CD1c-positive myeloid dendritic cell (primary cell): ENCODE data around the gene RAPGEF3.
A peak's percentile ranks its signal among the peaks of the same experiment; 100 is the strongest.

Experiments
- DNase-seq: peaks from one replicate; pipeline ENCODE4 v3.0.0-alpha.2; 2016; ENCODE audit errors: extremely low spot score

Gene RAPGEF3

DNA sequence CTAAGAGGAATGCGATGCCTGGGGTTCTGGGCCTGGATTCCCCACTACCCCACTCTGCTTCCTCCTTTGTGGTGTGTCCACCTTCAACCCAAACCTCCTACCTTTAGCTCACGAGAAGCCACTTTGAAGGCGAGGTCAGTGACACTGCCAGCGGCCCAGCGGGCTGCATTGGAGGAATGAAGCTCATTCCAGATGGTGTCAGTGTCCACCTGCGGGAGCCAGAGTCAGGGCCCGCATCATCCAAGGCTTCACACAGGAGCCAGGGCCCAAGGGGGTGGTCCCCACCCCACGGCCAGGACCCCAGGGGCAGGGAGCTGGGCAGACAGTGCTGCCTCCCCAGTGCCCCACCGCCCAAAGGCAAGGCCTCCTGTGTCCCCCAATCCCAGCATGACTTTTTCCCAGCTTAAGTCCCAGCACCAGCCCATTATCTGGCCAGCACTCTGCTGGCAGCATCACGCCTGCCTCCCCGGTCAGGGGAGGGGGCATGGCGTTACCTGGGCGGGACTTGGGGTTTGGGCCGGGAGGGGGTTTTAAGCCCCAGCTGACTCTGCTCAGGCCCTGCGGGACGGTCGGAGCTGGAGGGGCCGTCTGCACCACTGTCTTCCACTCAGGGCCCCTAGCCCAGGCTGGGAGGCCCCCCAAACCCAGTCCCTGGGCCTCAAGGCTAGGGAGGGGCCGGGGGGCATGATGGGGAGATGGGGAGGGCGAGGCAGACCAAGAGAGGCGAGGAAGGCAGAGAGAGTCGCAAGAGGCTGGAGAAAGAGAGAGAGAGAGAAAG lies 31.2 kb upstream of the RAPGEF3 start:
- DNase-seq = no peak

DNA sequence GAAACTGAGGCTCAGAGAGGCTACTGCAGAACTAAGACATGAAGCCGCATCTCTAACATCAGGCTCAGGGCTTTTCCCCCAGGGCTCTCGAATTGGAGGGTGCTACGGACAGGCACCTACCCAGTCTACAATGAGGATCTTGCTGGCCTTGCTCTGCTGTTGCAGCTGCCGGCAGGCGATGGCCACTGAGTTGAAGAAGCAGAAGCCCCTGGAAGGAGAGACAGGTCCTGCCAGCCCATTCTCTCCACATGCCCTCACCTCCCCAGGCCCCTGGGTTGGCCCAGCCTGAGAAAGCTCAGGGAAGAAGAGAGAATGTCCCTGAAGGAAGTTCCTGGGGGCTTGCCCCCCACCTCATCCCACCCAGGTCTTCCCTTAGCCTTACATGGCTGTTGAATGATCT lies 30.5 kb upstream of the RAPGEF3 start:
- DNase-seq = no peak

DNA sequence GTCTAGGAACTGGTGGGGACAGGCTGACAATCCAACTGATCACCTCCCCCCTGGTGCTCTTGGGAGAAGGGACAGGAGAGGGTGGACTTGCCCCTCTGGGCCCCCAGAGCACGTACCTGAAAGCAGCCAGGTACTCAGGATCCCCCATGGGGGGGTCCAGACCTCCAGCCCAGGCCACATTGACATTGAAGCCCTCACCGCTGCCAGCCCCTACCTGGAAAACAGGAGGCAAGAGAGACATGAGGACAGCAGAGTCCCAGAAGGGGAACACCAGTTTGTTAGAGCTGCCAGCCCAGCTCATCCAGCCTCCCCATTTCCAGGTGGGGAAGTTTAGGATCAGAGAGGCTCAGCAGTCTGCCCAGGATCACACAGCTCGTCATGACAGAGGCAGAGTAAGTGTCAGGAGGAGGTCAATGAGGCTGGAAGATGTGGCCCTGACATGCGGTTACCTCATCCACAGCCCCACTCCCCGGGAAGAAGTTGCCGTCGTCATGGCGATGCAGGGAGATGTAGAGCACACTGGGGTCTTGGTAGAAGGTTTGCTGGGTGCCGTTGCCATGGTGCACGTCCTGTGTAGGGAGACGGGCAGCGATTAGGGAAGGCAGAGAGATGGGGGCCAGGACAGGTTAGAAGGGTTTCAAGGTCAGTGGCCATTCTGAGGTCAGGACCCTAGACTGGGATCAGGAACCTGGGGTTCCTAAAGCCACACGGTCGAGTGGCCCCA lies 29.1 kb upstream of the RAPGEF3 start:
- no peak for DNase-seq

- no peak for DNase-seq
These were observed 28.1 kb upstream of the RAPGEF3 start for GRCh38 chr12:47786662-47787280.

- DNase-seq = no peak
These were observed 27.4 kb upstream of the RAPGEF3 start for GRCh38 chr12:47785887-47786661.

DNA sequence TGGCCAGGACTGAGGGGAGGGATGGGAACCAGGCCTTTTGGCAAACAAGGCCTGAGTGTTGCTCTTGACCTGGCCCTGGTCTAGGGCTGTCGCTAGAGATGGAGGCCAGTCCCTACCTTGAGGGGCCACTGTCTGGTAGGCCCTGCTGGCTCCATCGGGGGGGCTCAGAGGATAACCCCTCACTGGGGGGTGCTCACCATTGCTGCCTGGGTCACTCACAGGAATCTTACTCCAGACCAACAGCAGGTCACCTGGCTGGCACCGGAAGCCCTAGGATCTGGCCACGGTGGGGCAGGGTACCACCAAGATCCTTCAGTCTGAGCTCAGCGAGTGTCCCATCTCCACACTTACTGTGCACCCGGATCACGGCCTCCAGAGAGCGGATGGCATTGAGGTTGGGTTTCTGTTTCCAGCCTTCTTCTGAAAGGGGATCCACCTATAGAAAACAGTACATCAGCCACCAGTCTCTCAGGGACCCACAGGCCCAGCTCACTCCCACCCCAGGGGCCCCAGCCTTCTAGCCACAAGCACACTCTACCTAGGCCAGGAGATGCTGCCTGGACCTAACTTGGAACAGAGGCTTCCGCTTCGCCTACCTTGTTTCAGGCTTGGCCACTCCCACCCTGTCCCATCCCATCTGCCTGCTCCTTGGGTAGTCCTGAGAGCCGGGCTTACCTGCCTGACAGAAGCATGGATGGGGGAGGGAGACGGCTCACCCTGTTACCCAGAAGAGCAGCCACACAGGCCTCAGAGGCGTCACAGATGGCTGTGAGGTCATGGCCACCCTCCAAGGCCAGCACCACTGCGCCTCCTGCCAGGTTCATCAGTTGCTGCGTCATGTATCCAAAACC lies 26.6 kb upstream of the RAPGEF3 start:
- no peak for DNase-seq

DNA sequence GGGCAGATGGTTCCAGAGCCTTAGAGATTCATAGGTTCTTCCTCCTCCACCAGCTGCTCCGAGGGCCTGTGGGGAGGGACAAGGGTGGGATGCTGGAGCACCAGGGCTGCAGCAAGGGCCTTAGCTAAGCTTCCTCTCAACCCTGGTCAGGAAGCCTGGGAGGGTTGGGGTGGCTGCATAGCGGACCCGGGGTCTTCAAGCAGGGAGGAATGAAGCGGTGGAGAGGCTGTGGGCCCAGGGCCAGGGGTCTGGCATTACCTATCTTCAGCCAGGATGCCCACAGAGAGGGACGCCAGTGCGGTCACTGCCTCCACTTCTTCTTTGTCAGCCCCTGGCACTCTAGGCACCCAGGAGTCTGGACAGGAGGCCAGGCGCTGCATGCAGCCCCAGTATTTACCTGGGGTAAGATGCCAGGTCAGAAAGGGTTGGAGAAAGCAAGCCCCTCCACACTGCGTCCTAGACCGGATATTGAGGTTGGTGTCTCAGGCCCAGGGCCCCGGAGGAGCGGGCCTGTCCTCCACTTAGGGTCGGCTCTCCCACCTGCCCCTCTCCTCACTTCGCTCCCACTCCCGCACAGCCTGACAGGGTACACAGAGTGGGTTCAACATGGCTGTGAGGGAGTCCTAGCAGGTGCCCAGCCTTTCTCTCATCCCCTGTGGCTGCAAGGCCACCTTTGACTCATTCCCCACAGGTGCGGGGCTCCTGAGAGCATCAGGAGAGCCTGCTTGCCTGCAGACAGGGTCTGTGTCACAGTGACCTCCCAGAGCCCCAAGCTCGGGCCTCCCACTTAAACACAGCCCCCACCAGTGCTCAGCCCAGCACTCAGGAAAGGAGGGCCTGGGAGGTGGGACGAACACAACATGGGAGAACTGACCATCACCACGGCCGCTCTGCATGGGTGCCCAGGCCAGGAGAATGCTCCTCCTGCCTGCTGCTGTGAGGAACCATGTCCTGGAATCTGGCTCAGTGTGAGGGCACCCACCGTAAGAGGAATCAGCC lies 25.4 kb upstream of the RAPGEF3 start:
- no peak for DNase-seq

DNA sequence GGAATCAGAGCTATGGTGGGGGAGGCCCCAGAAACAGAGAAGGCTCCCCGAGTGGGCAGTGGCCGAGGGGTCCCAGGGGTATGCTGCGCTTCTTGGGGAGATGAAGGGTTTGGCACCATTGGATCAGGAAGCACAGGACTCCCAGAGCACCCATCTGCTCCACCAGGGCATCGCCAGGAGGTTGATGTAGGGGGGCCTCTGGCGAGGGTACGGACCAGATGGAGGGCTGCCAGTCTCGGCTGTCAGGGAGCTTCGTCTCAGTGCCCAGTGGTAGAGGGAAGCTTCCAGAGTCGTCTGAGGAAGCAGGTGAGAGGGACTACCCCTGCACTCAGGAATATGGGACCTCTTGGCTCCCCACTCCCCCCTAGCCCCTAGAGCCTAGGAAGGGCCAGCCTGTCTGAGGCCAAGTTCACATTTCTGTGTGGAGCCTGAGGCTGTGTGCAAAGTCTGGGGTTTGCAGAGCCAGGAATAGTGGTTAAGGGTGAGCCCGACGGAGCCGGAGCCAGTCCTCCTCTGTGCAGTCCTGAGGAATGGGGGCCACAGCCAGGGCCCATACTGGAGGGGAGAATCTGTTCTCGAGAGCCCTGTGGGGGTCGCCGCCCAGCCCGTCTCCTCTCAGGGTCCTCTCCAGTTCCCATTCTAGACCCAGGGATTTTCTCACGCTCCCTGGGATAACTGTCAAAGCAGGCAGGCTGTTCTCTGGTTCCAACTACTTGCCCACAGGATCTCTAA lies 24.5 kb upstream of the RAPGEF3 start:
- DNase-seq = no peak

- DNase-seq = no peak
These were observed 23.7 kb upstream of the RAPGEF3 start for GRCh38 chr12:47782372-47782770.

DNA sequence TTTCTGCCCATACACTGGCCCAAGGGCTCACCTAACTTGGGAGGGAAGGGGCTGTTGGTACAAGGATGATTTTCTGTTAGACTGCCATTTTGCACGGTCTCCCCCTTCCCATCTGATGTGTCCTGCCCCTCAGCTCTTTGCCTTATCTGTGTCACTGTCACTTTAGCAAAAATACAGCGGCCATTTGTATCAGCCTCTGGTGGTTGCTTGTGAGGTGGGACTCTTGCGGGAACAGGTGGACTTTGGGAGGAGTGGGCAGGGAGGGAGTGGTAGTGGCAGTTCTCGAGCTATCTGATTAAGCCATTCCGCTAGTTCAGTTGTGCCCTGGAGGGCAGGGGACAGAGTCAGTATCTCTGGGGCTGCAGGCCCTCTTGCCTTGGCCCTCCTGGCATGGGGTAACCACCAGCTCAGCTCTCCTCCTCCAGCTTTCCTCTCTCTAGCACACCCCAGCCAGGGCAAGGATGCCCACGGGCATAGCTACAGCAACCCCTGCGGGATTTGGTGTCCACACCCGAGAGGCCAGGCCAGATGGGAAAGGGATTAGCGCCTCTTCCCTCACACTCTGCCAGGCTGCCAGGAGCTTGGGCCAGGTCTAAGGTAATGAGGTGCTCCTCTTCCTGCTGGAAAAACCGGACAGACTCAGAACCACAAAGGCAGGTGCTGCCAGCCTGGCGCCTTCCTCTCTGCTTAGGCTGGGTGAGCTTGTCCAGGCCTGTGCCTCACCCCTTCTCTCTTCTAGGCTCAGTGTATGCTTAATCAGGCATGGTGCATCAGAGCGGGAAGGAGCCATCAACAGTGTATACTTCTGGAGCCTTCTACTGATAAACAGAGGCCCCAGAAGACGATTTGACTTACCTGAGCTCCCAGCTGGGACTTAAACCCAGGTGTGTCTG lies 23.0 kb upstream of the RAPGEF3 start:
- DNase-seq = no peak

DNA sequence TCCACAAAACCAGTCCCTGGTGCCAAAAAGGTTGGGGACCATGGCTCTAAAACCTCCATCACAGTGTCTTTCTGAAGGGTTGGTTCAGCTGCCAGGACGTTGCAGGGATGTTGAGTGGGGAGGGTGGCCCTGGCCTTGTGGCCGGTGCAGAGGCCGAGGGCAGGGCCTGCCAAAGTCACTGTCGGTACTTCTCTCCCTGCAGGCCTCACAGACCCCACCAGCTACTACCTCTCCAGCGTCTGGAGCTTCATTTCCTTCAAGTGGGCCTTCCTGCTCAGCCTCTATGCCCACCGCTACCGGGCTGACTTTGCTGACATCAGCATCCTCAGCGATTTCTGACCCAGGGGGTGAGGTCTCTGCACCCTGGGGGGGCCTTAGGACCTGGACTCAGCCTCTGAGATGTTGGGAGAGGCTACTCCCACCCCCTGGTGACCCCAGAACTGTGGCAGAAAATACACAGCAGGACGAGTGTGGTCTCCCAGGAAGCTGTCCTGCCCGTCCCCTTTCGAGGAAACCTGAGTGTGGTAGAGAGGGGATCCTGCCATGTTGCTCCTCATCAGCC lies 21.3 kb upstream of the RAPGEF3 start:
- no peak for DNase-seq

- DNase-seq = peak; percentile 91
These were observed 20.7 kb upstream of the RAPGEF3 start for GRCh38 chr12:47779301-47779942.

GRCh38 chr12:47778881-47779280 lies 20.2 kb upstream of the RAPGEF3 start:
- DNase-seq = no peak

- peak; percentile 36 for DNase-seq
These were observed 19.3 kb upstream of the RAPGEF3 start for GRCh38 chr12:47777741-47778558.

DNA sequence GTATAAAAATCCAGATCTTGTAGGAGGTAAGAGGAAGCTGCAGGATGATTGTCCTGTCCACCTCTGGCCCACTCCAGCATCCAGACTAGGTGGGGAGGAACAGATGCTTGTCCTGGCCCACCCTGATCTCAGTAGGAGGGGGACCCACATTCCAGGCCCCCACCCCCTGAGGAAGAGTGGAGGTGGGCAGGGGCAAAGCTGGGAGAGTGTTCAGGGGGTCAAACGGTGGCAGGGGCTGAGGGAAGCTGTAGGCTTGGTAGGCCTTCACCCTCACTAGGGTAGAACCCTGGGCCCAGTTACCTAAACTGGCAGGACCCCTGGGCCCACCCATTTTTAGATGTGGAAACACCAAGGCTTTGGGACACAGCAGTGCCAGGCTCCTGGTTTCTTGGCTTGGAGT lies 18.5 kb upstream of the RAPGEF3 start:
- DNase-seq = no peak

DNA sequence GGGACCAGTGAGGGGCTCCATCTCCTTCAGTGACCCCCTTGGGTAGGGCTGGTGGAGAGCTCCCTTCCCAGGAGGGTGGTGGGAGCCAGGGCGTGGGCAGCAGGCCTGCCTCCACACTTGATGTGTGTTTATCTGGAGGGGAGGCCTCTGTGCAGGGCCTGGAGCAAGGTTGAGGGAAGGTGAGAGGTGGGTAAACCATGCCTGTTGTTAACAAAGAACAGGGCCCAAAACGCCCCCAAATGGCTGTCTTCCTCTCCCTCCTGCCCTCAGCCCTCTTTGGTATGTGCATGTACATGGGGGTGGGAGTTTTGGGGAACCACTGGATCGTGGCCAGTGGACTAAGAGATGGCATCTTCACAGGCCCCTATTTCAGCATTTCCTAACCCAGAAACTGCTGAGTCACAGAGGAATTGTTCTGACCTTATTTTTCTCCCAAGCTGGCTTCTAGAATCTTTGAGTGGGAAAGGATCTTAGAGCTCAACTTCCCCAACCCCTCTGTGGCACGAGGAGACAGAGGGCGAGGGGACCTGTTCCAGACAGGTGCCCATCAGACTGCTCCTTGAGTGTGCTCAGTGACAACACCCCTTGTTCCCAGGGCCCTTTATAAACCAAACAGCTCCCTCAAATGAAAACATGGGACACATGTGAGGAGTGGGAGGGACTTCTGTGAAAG lies 17.9 kb upstream of the RAPGEF3 start:
- DNase-seq = peak; percentile 69
